Endometrial microvascular endothelial cells (primary cell): ENCODE data around the gene SLCO4A1. TPM values are rescaled to one million over a fixed set of nuclear protein-coding genes. Genes with fewer than 3 reads are reported as not detected.

Source experiments
- in situ Hi-C: cut with HindIII; loops from 2 replicates; pipeline ENCODE4 v1.10.0; 2017; ENCODE audit warnings: low sequenced_read_pairs, low pct_unique_long_range_greater_than_20kb; ENCODE audit errors: inconsistent ontology term
- total RNA-seq: library from RNA; depleted of rRNA; stranded (reverse); fragments of >200 nt; gene quantifications from one replicate; pipeline ENCODE4 v1.2.3, GENCODE V29; 2015; ENCODE audit errors: inconsistent ontology term

Gene SLCO4A1
- total RNA-seq = 5.9 TPM

GRCh38 chr20:62642051-62642665, at the start of gene SLCO4A1:
SLCO4A1 (plus strand) TSS chr20:62642503; CDS start chr20:62656455, 13,952 bp downstream.
- in situ Hi-C loops = no loop called here

- in situ Hi-C loops = no loop called here
Observed at GRCh38 chr20:62592506-62593177, 49.7 kb upstream of the SLCO4A1 start.

GRCh38 chr20:62593616-62594015, 48.7 kb upstream of the SLCO4A1 start:
- in situ Hi-C loops = no loop called here

- in situ Hi-C loops = no loop called here
Observed at GRCh38 chr20:62595069-62595468, 47.2 kb upstream of the SLCO4A1 start.

- in situ Hi-C loops = no loop called here
Observed at GRCh38 chr20:62595491-62595890, 46.8 kb upstream of the SLCO4A1 start.

- in situ Hi-C loops = no loop called here
Observed at GRCh38 chr20:62596486-62596885, 45.8 kb upstream of the SLCO4A1 start.

- in situ Hi-C loops = no loop called here
Observed at GRCh38 chr20:62596921-62597320, 45.4 kb upstream of the SLCO4A1 start.

GRCh38 chr20:62597416-62598115, 44.7 kb upstream of the SLCO4A1 start:
- in situ Hi-C loops = no loop called here

GRCh38 chr20:62598761-62599194, 43.5 kb upstream of the SLCO4A1 start:
- in situ Hi-C loops = no loop called here

GRCh38 chr20:62599216-62600110, 42.8 kb upstream of the SLCO4A1 start:
- in situ Hi-C loops = no loop called here

- in situ Hi-C loops = no loop called here
Observed at GRCh38 chr20:62601172-62601571, 41.1 kb upstream of the SLCO4A1 start.

- in situ Hi-C loops = no loop called here
Observed at GRCh38 chr20:62601714-62602113, 40.6 kb upstream of the SLCO4A1 start.

GRCh38 chr20:62602550-62602949, 39.8 kb upstream of the SLCO4A1 start:
- in situ Hi-C loops = no loop called here

- in situ Hi-C loops = no loop called here
Observed at GRCh38 chr20:62603021-62603906, 39.0 kb upstream of the SLCO4A1 start.

GRCh38 chr20:62603907-62604785, 38.2 kb upstream of the SLCO4A1 start:
- in situ Hi-C loops = no loop called here

- in situ Hi-C loops = no loop called here
Observed at GRCh38 chr20:62604796-62605195, 37.5 kb upstream of the SLCO4A1 start.

GRCh38 chr20:62605236-62605943, 36.9 kb upstream of the SLCO4A1 start:
- in situ Hi-C loops = no loop called here
